ENCODE results near the gene RIOX2. TPM values are rescaled to one million over a fixed set of nuclear protein-coding genes. Genes with fewer than 3 reads are reported as not detected.
"Not testable (repeated sequence)": the region's sequence is repeated elsewhere in the genome, so short reads cannot be mapped to it uniquely, and the experiment has no call there.

The RIOX2 gene
- polyA plus RNA-seq, 1 donor from 2014 or later = 0.48 TPM

DNA sequence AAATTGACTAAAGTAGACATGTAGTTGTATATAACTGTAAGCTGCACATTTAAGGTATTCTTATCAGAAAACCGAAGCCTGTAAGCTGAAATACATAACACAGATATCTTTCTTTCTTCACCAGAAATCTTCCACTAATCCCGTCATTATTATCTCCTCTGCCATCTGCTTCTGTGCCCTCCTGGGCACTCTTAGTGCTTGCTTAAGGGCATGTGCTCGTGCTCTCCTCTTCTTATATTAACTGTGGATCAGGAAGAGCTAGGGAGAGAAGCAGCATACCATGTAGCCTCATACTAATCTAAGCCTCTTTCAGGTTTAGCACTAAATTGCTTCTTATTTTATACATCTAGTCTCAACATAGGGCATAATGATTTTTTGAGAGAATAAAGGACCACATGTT is 60.8 kb downstream of the RIOX2 start:
- H3F3A ChIP-seq (ENCODE audit: insufficient read depth, low read length, poor library complexity, severe bottlenecking) = no peaks in the 10 kb centered on the region

DNA sequence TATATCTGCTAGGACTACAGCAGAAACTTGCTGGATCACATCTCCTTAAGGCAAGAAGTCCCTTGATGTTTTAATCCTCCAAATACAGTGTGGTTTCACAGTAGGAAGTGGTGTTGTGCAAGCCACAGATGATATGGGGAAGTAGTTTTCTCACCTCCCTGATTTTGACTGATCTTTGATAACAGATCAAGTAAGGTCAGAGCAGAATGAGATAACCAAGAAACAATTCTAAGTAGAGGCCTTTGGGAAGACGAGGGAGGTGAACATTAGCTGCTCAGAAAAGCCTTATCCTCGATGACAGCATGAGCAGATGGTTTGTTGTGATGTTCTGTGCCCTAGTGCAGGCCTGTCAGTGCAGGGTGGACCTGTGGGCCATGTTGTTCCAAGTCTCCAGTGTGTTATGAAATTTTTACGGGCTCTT is 61.3 kb downstream of the RIOX2 start:
- Histone ChIP-seq H3K9ac (ENCODE audit: low read length) (no peak overlapping the region), H3K4me3 (ENCODE audit: low read length) (no peak overlapping the region), H3K27ac (ENCODE audit: low read length) (no peak overlapping the region), H3K4me2 (ENCODE audit: low read length) (no peak overlapping the region), H3K27me3 (ENCODE audit: insufficient read depth, low read depth, low read length) (no peaks in the 10 kb centered on the region), H3K9me2 (ENCODE audit: insufficient read depth, low read length) (no peaks in the 10 kb centered on the region), H2AFZ (ENCODE audit: low read depth, low read length) (no peak overlapping the region), H3K36me3 (ENCODE audit: insufficient read depth, low read length) (no peaks in the 10 kb centered on the region), H3K9me3 (ENCODE audit: low read length) (no peaks in the 10 kb centered on the region), H3F3A (ENCODE audit: insufficient read depth, low read length, poor library complexity, severe bottlenecking) (no peaks in the 10 kb centered on the region), H3K79me2 (replicated peaks; ENCODE audit: insufficient read depth, low read length) (no peaks in the 10 kb centered on the region), H4K20me1 (ENCODE audit: insufficient read depth) (no peaks in the 10 kb centered on the region)
- no peak for TF ChIP-seq POLR2AphosphoS5 (IDR thresholded peaks at IDR 0.05)
- TF ChIP-seq, protein P1, sequence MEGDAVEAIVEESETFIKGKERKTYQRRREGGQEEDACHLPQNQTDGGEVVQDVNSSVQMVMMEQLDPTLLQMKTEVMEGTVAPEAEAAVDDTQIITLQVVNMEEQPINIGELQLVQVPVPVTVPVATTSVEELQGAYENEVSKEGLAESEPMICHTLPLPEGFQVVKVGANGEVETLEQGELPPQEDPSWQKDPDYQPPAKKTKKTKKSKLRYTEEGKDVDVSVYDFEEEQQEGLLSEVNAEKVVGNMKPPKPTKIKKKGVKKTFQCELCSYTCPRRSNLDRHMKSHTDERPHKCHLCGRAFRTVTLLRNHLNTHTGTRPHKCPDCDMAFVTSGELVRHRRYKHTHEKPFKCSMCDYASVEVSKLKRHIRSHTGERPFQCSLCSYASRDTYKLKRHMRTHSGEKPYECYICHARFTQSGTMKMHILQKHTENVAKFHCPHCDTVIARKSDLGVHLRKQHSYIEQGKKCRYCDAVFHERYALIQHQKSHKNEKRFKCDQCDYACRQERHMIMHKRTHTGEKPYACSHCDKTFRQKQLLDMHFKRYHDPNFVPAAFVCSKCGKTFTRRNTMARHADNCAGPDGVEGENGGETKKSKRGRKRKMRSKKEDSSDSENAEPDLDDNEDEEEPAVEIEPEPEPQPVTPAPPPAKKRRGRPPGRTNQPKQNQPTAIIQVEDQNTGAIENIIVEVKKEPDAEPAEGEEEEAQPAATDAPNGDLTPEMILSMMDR (IDR thresholded peaks at IDR 0.05; ENCODE audit: poor library complexity, severe bottlenecking) = no peak
- TF ChIP-seq, protein P2, sequence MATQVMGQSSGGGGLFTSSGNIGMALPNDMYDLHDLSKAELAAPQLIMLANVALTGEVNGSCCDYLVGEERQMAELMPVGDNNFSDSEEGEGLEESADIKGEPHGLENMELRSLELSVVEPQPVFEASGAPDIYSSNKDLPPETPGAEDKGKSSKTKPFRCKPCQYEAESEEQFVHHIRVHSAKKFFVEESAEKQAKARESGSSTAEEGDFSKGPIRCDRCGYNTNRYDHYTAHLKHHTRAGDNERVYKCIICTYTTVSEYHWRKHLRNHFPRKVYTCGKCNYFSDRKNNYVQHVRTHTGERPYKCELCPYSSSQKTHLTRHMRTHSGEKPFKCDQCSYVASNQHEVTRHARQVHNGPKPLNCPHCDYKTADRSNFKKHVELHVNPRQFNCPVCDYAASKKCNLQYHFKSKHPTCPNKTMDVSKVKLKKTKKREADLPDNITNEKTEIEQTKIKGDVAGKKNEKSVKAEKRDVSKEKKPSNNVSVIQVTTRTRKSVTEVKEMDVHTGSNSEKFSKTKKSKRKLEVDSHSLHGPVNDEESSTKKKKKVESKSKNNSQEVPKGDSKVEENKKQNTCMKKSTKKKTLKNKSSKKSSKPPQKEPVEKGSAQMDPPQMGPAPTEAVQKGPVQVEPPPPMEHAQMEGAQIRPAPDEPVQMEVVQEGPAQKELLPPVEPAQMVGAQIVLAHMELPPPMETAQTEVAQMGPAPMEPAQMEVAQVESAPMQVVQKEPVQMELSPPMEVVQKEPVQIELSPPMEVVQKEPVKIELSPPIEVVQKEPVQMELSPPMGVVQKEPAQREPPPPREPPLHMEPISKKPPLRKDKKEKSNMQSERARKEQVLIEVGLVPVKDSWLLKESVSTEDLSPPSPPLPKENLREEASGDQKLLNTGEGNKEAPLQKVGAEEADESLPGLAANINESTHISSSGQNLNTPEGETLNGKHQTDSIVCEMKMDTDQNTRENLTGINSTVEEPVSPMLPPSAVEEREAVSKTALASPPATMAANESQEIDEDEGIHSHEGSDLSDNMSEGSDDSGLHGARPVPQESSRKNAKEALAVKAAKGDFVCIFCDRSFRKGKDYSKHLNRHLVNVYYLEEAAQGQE (IDR thresholded peaks at IDR 0.05; ENCODE audit: borderline replicate concordance) = no peak
- TF ChIP-seq MXI1 (conservative IDR thresholded peaks at IDR 0.05; ENCODE audit: poor library complexity, severe bottlenecking) = no peak
- no peak for TF ChIP-seq TAF1 (IDR thresholded peaks at IDR 0.05; ENCODE audit: low read depth)
- TF ChIP-seq EZH2 (IDR thresholded peaks at IDR 0.05; ENCODE audit: borderline replicate concordance, insufficient read depth, low read length, poor library complexity, severe bottlenecking) = no peak
- TF ChIP-seq SMC3 (conservative IDR thresholded peaks at IDR 0.05; ENCODE audit: poor library complexity) = no peak
- no peak for TF ChIP-seq EP300 (conservative IDR thresholded peaks at IDR 0.05; ENCODE audit: poor library complexity, severe bottlenecking)
- TF ChIP-seq RAD21 (conservative IDR thresholded peaks at IDR 0.05) = no peak

More for the DNA sequence above, 60.8 kb downstream of the RIOX2 start:
- Histone ChIP-seq H3K9me3 (ENCODE audit: low read length) (no peaks in the 10 kb centered on the region), H3K9me2 (ENCODE audit: insufficient read depth, low read length) (no peaks in the 10 kb centered on the region), H3K79me2 (replicated peaks; ENCODE audit: insufficient read depth, low read length) (no peaks in the 10 kb centered on the region), H3K4me2 (ENCODE audit: low read length) (no peak overlapping the region), H3K27ac (ENCODE audit: low read length) (no peak overlapping the region), H4K20me1 (ENCODE audit: insufficient read depth) (no peaks in the 10 kb centered on the region), H2AFZ (ENCODE audit: low read depth, low read length) (no peak overlapping the region), H3K27me3 (ENCODE audit: insufficient read depth, low read depth, low read length) (no peaks in the 10 kb centered on the region), H3K4me3 (ENCODE audit: low read length) (no peak overlapping the region), H3K9ac (ENCODE audit: low read length) (no peak overlapping the region), H3K36me3 (ENCODE audit: insufficient read depth, low read length) (no peaks in the 10 kb centered on the region)
- TF ChIP-seq EP300 (conservative IDR thresholded peaks at IDR 0.05; ENCODE audit: poor library complexity, severe bottlenecking) = no peak
- TF ChIP-seq, protein P1 (IDR thresholded peaks at IDR 0.05; ENCODE audit: poor library complexity, severe bottlenecking) = no peak
- TF ChIP-seq, protein P2 (IDR thresholded peaks at IDR 0.05; ENCODE audit: borderline replicate concordance) = no peak
- TF ChIP-seq EZH2 (IDR thresholded peaks at IDR 0.05; ENCODE audit: borderline replicate concordance, insufficient read depth, low read length, poor library complexity, severe bottlenecking) = no peak
- no peak for TF ChIP-seq POLR2AphosphoS5 (IDR thresholded peaks at IDR 0.05)
- no peak for TF ChIP-seq TAF1 (IDR thresholded peaks at IDR 0.05; ENCODE audit: low read depth)
- TF ChIP-seq SMC3 (conservative IDR thresholded peaks at IDR 0.05; ENCODE audit: poor library complexity) = no peak
- no peak for TF ChIP-seq RAD21 (conservative IDR thresholded peaks at IDR 0.05)
- no peak for TF ChIP-seq MXI1 (conservative IDR thresholded peaks at IDR 0.05; ENCODE audit: poor library complexity, severe bottlenecking)

DNA sequence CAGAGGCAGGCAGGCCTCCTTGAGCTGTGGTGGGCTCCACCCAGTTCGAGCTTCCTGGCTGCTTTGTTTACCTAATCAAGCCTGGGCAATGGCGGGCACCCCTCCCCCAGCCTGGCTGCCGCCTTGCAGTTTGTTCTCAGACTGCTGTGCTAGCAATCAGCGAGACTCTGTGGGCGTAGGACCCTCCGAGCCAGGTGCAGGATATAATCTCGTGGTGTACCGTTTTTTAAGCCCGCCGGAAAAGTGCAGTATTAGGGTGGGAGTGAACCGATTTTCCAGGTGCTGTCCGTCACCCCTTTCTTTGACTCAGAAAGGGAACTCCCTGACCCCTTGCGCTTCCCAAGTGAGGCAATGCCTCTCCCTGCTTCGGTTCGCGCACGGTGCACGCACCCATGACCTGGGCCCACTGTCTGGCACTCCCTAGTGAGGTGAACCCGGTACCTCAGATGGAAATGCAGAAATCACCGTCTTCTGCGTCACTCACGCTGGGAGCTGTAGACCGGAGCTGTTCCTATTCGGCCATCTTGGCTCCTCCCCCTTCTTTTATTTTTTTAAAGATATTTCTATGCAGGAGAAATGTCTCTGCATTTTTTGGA is 61.9 kb downstream of the RIOX2 start:
- not testable (repeated sequence) for H3K27ac ChIP-seq (ENCODE audit: low read length); H3K4me2 ChIP-seq (ENCODE audit: low read length); H3K9ac ChIP-seq (ENCODE audit: low read length)

More for the DNA sequence above, 61.9 kb downstream of the RIOX2 start:
- not testable (repeated sequence) for H4K20me1 ChIP-seq (ENCODE audit: insufficient read depth); H3K9me2 ChIP-seq (ENCODE audit: insufficient read depth, low read length); H2AFZ ChIP-seq (ENCODE audit: low read depth, low read length); H3F3A ChIP-seq (ENCODE audit: insufficient read depth, low read length, poor library complexity, severe bottlenecking); H3K79me2 ChIP-seq (replicated peaks; ENCODE audit: insufficient read depth, low read length); H3K4me3 ChIP-seq (ENCODE audit: low read length); H3K9me3 ChIP-seq (ENCODE audit: low read length); H3K36me3 ChIP-seq (ENCODE audit: insufficient read depth, low read length); H3K27me3 ChIP-seq (ENCODE audit: insufficient read depth, low read depth, low read length)

Measured in neural cell (in vitro differentiated cells).